GM21526 (cell line): ENCODE results near the gene CCDC12.
"Not testable (repeated sequence)": the region's sequence is repeated elsewhere in the genome, so short reads cannot be mapped to it uniquely, and the experiment has no call there.

Experiments
- ATAC-seq: cut with Tn5 transposase; IDR thresholded peaks from one replicate; pipeline ENCODE4 v1.9.1; 2021; ENCODE audit warnings: moderate library complexity; ENCODE audit not compliant: unreplicated experiment, low FRiP score

The CCDC12 gene

DNA sequence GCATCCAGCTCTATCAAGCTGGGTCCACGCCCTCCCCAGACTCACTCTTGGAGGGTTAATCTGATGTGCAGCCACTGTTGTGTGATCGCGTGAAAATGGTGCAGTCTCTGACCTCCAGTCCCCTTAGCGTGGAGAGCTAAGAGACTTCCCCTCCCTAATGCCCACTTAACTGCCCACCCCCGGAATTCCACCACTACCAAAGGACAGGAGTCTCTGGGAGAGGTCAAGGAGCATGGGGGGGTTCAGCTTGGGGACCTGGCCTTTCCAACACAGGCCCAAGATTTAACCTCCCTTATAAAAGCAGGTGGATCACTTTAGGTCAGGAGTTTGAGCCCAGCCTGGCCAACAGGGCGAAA is 48.8 kb downstream of the CCDC12 start:
- ATAC-seq, result no peak

DNA sequence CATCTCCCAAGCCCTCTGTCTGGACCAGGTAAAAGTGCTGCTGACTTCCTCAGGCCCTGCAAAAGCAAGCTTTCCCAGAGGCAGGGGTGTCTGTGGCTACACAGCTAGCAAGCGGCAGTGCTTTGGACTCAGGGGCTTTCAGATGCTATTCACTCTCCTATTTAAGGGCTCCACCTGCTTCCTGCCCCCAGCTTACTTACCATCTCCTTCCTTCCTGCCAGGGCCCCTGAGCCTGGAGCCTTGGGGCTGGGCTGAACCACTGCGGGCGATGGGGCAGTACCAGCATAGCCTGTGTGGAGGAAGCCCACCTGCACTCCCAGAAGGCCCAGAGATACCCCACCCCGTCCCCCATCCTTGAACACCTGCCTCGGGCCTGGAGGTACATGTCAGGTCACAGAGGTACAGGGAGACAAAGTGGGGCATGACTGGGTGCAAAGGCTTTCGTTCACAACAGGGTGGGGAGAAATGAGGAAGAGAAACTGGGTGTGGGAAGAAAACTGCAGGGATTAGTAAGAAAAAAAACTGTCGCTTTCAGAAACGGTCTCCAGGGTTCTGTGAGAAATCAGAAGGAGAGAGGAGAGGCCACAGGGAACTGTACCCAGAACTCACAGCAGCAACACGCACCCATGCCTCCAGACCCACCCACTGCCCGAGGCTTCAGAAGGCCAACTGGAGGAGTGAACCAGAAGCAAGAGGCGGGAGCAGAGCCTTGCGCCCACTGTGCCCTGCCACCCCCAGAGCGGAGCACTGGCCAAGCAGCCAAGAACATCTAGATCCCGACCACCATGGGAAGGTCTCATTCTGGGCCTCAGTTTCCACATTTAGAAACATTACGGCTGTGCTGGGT is 49.5 kb downstream of the CCDC12 start:
- ATAC-seq, result peak; percentile 47

DNA sequence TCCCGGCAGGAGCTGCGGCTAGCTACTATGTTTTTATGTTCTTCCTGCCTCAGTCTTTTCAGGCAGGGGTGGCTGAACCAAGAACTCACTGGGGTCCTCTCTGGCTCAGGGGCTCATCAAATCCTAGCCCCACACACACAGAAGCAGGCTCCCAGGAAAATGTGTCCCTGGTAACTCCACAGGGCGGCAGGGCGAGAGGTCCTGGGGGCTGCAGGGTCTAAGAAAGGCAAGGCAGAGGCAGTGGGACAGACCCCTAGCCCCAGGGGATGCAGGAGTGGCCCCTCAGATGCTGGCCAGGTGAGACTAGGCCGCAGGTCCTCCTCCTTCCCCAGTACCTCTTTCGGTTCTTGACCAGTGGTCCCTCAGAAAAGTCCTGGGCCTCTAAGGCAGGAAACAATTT is 50.1 kb downstream of the CCDC12 start:
- no peak for ATAC-seq

DNA sequence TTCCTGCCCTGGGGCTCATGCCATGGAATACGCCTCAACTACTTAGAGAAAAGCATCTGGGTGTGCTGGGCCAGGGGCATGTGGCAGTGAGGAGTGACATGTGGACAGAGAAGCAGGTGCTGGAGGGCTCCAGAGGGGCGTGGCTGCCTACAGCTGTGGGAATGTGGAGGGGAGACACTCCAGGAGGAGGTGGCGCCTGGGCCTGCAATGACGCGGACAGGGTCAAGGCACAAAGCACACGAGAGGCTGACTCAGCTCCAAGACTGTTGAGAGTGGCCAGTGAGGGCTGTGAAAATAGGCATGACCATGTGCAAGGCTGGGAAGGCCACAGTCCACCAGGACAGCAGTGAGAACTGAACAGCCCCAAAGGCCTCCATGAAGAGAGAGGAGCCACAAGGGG is 50.5 kb downstream of the CCDC12 start:
- ATAC-seq, result no peak

DNA sequence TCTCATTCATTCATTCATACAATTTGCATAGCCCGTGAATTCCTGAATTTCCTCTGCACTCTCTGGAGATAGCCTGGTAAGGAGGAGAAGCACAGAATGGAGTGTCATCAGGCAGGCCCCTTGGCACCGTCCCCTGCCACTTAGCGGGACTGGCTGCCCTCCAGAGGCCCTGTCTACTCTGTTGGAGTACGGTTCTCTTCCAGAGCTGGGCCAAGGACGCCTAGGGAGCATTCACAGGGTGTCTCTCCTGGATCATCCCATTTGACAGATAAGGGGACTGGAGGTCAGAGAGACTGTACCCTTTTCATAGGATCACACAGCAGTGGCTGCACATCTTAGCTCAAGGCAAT is 51.0 kb downstream of the CCDC12 start:
- no peak for ATAC-seq

DNA sequence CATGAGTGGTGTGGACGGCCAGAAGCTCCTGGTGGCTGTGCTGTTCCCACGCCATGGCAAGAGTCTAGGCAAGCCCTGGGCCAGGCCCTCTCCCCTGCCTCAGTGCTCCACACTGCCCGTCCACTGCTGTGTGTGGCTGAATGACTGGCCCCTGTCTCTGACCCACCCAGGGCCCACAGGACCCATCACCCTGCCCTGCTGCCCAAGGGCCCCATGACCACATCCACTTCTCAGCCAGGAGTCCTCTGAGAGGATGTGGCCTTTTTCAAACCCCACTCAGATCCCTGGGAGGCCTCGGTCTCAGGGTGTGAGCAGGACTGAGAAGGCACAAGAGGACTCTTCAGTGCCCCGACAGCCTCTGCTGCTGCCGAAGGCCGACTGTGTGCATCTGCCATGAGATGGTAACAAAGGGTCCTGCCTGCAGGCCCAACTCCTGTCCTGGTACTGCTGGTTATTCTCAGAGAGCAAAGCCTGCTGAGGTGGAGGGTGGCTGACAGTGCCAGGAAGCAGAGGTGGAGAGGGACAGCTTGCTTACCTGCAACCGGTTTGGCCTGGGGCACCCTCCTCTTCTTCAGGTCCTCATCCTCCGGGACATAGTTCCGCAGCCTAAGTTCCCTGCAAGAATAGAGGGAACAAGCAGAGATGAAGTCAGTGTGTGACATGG is 51.5 kb downstream of the CCDC12 start:
- no peak for ATAC-seq

DNA sequence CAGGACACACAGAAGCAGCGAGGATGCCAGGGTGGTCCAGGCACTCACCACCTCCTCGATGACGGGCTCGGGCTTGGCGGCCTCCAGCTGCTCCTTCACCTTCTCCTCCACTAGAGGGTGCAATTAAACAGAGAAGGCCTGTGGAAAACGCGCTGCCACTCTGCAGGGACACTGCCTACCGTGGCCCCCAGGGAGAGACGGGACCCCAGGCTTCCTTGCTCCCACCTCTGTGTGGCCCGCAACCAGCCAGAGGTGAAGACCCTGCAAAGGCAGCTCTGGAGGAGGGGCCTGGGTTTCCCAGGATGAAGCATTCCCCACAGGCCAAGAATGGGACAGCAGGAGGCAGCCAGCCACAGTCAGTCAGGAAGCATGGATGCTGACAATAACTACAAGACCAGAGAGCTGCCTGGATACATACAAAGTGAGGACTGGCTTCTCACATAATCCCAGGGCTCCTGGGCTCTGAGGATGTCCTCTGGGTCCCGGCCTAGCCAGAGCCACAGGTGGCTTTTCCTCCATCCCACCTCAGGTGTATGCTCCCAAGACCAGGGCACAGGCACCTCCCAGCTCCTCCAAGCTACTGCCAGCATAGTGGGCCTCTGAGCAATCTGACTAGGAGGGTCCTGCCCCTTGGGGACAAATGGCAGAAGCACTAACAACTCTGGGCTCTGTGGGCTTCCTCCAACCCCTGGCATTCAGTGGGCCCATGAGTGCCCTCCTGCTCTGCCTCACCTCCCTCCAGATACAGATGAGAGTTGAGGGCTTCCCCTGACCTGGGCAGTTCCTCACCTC is 52.8 kb downstream of the CCDC12 start:
- no peak for ATAC-seq

DNA sequence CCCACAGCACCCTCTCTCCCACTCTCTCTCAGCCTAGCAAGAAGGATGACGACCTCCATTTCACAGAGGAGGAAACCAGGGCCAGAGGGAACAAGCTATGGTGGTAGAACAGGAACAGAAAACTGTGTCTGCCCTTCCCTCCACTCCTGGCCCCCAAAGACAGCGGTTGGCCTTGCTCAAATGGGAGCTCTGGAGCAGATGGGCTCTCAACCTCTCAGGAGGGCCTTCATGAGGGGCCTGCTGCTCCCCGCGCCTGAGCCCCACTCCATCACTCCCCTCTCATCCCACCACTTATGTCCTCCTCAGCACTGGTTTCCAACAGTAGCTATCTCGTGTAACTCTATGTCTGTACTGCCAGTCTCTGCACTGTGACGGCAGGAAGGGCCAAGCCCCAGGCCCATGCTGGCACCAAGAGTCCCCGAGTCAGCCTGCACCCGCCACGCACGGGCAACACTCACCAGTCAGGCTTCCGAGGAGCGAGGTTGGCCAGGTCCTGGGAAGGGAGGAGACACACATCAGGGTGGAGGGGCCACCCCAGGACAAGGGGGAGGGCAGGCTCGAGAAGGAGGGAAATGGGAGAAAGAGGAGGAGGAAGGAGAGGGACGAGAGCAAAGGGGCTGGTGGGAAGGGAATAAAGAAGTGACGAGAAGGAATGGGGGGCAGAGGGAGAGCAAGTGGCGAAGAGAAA is 53.5 kb downstream of the CCDC12 start:
- ATAC-seq, result no peak

DNA sequence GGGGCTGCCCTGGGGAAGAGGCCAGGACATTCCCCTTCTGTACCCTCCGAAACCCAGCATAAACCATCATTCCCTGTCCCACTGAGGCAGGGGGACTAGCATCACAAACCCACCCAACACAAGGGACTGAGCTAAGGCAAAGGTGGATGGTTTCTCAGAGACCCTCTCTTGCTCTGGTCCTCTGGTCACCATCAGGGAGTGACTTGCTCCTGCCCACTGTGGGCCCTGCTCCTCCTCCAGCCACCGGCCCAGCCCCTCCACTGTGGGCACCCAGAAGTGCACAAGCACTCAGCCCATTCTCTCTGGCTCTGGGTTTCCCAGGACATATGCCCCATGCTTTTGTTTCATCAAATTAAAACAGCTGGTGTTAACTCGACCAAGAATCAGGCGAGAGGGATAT is 54.1 kb downstream of the CCDC12 start:
- no peak for ATAC-seq

DNA sequence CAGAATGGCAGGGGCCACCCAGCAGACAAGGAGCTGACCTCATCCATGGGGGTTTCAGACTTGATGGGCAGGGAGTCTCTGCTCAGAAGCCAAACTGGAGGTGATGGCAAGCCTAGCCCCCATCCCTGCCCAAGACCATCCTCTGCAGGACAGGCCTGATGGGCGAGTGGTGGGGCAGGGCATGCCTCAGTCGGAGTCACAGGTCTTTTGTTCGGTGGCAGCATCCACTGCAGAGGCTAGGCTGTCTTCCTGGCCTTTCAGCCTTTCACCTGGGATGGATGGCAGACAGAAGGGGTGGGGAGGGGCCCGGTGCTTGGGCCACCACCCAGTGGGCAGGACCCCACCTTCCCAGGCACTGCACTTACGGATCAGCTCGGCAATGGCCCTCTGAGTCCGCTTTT is 54.7 kb downstream of the CCDC12 start:
- ATAC-seq, result no peak

DNA sequence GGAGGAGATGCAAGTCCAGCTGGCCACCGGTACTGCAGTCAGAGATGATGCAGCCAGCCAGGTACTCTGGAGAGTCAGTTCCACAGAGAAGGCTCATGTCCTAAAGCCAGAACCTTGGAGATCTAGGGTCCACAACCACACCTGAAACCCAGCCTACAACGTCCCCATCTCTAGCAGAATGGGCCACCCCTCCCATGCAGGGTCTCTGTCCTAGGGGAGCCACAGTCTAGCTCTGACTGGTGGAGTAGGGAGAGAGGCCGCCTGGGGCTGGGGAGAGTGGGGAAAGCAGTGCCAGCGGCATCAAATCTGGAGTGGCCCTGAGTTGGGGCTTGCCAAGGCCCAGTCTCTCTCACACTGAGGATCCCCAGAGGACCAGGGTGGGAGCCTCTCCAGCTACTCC is 55.5 kb downstream of the CCDC12 start:
- ATAC-seq, result no peak

DNA sequence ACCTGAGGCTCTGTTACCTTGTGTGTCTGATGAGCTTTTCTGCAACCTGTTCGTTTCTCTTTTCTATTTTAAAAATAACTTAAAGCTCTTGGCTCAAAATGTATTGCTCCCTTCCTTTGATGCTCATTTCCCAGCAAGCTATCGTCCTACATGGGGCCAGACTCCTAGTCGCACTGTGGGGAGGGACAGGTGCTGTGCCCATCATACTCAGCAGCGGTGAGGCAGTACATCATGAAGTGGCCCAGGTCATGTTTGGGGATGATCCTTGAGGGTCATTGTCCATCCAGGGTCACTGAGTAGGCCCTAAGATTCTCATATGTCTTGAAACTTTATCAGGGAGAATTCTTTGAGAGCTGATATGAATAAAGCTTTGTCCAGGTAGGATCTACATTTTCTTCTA is 57.9 kb downstream of the CCDC12 start:
- no peak for ATAC-seq

DNA sequence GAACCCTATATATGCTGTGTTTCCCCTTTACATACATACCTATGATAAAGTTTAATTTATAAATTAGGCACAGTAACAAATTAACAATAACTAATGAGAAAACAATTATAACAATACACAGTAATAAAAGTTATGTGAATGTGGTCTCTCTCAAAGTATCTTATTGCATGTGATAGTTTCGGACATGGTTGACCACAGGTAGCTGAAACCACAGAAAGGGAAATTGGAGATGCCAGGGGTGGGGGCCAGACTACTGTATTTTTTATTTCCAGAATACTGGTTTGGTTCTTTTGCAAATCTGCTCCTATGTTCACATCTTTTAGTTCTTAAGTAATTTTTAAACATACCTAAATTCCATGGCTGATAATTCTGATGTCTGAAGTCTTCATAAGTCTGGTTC is 58.3 kb downstream of the CCDC12 start:
- no peak for ATAC-seq

DNA sequence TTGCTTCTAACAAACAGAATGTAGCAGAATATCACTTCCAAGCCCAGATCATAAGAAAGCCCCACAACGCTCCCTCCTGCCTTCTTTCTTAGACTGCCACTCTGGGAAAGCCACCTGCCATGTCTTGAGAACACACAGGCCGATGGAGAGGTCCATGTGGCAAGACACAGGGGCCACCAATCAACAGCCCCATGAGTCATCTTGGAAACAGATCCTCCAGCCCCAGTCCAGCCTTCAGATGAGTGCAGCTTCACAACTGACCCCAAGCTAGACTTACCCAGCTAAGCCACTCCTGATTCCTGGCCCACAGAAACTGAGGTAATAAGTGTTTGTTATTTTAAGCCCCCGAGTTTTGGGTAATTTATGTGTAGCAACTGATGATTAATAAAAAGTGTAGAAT is 59.3 kb downstream of the CCDC12 start:
- ATAC-seq, result no peak

DNA sequence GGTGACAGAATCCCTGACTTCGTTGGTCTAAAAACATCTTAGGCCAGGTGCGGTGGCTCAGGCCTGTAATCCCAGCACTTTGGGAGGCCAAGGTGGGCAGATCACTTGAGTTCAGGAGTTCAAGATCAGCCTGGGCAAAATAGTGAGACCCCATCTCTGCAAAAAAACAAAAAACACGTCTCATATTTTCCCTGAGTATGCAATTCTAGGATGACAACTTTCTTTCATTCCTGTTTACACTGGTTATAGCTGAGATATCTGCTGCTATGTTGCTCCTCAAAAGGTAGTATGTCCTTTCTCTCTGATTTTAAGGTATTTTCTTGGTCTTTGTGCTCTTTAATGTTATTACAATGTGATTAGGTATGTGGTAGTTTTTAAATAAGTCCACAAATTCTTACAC is 59.7 kb downstream of the CCDC12 start:
- ATAC-seq, result no peak

DNA sequence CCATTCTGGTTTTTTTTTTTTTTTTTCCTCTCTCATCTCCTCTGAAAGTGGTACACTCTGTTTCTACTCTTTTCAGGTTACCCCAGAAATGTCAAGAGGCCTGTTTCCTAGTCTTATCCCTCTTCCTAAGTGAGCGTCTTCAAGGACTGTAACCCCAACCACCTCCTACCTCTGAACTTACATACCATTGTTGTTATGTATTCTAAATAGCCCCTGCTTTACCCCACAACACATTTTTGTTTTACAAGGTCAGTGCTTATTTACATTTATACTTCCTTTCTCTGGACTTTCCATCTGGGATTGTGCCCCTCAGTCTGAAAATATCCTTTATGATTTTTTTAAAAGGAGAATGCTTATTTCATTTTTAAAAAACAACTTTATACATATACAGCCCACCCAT is 60.3 kb downstream of the CCDC12 start:
- no peak for ATAC-seq

DNA sequence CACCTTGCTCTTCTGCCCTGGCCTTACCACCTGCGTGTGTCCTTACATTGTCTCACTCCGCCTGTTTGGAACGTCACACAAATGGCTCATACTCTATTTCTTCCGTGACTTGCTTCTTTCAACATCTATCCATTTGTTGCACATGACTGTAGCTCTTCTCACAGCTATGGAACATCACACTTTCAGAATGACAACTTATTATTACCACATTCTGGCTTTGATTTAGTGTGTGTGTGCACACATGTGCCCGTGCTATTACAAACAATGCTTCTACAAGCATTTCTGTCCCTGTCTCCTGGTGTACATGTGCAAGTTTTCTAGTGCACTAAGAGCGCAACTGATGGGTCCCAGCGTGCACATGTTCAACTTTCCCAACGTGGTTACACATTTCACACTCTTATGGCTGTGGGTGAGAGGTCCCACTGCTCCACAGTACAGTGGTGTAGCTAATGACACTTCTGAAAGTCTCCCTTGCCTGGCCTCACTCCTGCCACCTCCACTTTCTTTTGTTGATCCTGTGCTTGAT is 61.2 kb downstream of the CCDC12 start:
- ATAC-seq, result no peak

DNA sequence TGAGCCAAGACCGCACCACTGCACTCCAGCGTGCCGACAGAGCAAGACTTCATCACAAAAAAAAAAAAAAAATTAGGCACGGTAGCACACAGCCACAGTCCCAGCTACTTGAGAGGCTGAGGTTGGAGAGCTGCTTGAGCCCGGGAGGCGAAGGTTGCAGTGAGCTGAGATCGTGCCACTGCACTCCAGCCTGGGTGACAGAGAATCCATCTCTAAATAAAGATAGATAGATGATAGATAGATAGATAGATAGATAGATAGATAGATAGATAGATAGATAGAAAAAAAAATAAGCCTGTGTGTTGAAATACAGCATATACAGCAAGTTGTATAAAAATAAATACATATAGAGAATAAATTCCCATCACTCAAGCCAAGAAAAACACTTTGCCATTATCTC is 61.7 kb downstream of the CCDC12 start:
- no peak for ATAC-seq

DNA sequence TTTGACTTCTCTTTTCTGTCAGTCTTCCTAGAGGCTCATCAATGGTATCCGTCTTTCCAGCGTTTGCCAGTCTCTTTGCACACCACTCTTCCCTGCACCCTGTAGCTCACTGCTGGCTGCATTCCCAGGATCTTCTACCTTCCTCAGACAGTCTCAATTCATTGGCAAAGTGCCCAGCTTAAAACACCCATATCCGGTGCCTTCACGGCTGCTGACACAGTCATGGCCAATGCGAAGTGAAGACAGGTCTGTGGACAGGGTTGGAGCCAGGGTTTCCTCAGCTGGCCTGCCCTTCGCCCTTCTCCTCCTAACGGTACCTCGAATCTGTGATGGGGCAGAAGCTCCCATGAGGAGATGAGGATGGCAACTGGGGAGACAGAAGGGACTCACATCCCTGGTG is 62.9 kb downstream of the CCDC12 start:
- ATAC-seq, result no peak

DNA sequence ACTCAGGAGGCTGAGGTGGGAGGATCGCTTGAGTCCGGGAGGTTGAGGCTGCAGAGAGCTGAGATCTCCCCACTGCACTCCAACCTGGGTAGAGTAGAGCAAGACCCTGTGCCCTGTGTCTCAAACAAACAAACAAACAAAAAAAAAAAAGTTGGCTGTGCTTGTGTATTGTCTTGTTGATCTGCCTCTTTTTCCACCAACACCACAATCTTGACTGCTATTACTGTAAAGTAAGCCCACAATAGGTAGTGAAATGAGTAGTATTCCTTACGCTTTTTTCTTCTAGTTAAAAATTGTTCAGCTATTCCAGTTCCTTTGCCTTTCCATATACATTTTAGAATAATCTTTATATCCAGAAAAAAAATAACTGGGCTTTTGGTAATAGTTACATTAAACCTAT is 63.6 kb downstream of the CCDC12 start:
- no peak for ATAC-seq

DNA sequence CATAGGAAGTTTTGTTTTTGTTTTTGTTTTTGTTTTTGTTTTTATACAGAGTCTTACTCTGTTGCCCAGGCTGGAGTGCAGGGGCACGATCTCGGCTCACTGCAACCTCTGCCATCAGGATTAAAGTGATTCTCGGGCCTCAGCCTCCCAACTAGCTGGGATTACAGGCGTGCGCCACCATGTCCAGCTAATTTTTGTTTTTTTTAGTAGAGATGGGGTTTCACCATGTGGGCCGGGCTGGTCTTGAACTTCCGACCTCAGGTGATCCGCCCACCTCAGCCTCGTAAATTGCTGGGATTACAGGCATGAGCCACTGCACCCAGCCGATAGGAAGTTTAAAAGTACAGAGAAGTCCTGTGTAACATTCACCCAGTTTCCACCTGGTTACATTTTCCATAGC is 65.6 kb downstream of the CCDC12 start:
- ATAC-seq, result not testable (repeated sequence)
